Panc1 (cell line): ENCODE measurements around the gene HSPBAP1. TPM values are rescaled to one million over a fixed set of nuclear protein-coding genes. Genes with fewer than 3 reads are reported as not detected.
"Not testable (repeated sequence)": the region's sequence is repeated elsewhere in the genome, so short reads cannot be mapped to it uniquely, and the experiment has no call there.

Experiments
- ATAC-seq: fragments of 200-7000 bp; cut with Tn5 transposase; 2 replicates; pipeline ENCODE4 v1.9.1; 2020; ENCODE audit warnings: mild to moderate bottlenecking, moderate library complexity
- BruUV-seq: library from RNA; stranded (reverse); fragments of 400-500 nt; replicated peaks from 2 replicates; lab custom pipeline; 2021; lab: Mats Ljungman, UMichigan
- CTCF ChIA-PET: fragments of 300-600 bp; sonication (Branson Sonifier 250); formaldehyde crosslinking; loops from one replicate; lab custom pipeline; 2022; ENCODE audit warnings: antibody characterized with exemption; lab: Charles Lee
- POLR2A ChIA-PET: fragments of 300-600 bp; sonication (Branson Sonifier 250); formaldehyde crosslinking; loops from one replicate; lab custom pipeline; 2022; ENCODE audit warnings: antibody characterized with exemption; lab: Charles Lee
- DNase-seq: peaks from one replicate; pipeline ENCODE4 v3.0.0-alpha.2; 2010; ENCODE audit warnings: low read depth, low spot score
- H3K27ac ChIP-seq: 2 replicates; pipeline ENCODE4 v1.5.1; 2011; ENCODE audit warnings: mild to moderate bottlenecking, low read length, inconsistent platforms
- H3K27me3 ChIP-seq: fragments of 200-500 bp; sonication (Bioruptor generic); 2 replicates; pipeline ENCODE4 v1.6.0; 2014; ENCODE audit warnings: low read length, inconsistent platforms; ENCODE audit not compliant: control insufficient read depth, insufficient read depth
- H3K36me3 ChIP-seq: fragments of 200-500 bp; sonication (Bioruptor generic); 2 replicates; pipeline ENCODE4 v1.5.1; 2014; ENCODE audit warnings: inconsistent platforms, mild to moderate bottlenecking, low read length, moderate library complexity; ENCODE audit not compliant: control insufficient read depth, insufficient read depth
- H3K4me1 ChIP-seq: 2 replicates; pipeline ENCODE4 v1.5.1; 2011; ENCODE audit warnings: inconsistent platforms, mild to moderate bottlenecking, low read length, moderate library complexity; ENCODE audit not compliant: control insufficient read depth, insufficient read depth
- H3K4me3 ChIP-seq, 2 experiments: 2 replicates each; pipeline ENCODE4 v1.5.1; 2011 to 2012; ENCODE audit warnings: low read depth in 2 of 2, low read length in 2 of 2, mild to moderate bottlenecking in 2 of 2, inconsistent platforms in 1 of 2, moderate library complexity in 1 of 2
- H3K9me3 ChIP-seq: fragments of 200-500 bp; sonication (Bioruptor generic); 2 replicates; pipeline ENCODE4 v1.5.1; 2014; ENCODE audit warnings: low read depth, mild to moderate bottlenecking, inconsistent platforms, low read length, moderate library complexity; ENCODE audit not compliant: control insufficient read depth, insufficient read depth
- CTCF ChIP-seq: fragments of 450-650 bp; IDR thresholded peaks from 2 replicates; pipeline ENCODE4 v1.5.1; 2017; ENCODE audit warnings: mild to moderate bottlenecking
- POLR2AphosphoS5 ChIP-seq: IDR thresholded peaks from 2 replicates; pipeline ENCODE4 v1.6.1; 2012; ENCODE audit warnings: mild to moderate bottlenecking, low read depth, low read length, moderate library complexity
- REST ChIP-seq, 2 experiments: IDR thresholded peaks; 2 replicates each; pipeline ENCODE4 v1.6.1; 2011 to 2012; ENCODE audit warnings: low read depth in 2 of 2, control low read depth in 1 of 2, low read length in 1 of 2, mild to moderate bottlenecking in 1 of 2, moderate library complexity in 1 of 2; ENCODE audit not compliant: insufficient read depth in 1 of 2
- TCF7L2 ChIP-seq: IDR thresholded peaks from 2 replicates; pipeline ENCODE4 v1.6.1; 2011; ENCODE audit warnings: mild to moderate bottlenecking, low read depth, low read length, inconsistent platforms
- in situ Hi-C: cut with HindIII; loops from 2 replicates; pipeline ENCODE4 v1.10.0; 2016; ENCODE audit warnings: low sequenced_read_pairs, low pct_unique_long_range_greater_than_20kb
- intact Hi-C: fragments of 100-400 bp; cut with micrococcal nuclease; formaldehyde crosslinking; loops from one replicate; pipeline ENCODE4 v1.10.0; 2022; ENCODE audit not compliant: unreplicated experiment
- total RNA-seq: library from RNA; stranded (reverse); gene quantifications from one replicate; pipeline ENCODE4 v1.2.1, GENCODE V29; 2021; ENCODE audit not compliant: unreplicated experiment

The HSPBAP1 gene
- total RNA-seq, 1 experiment from 2014 or later = 10.8 TPM

- Histone ChIP-seq H3K36me3 (no peaks in the 10 kb centered on the region), H3K4me3 (no peak overlapping the region), H3K27me3 (no peaks in the 10 kb centered on the region), H3K4me1 (no peaks in the 10 kb centered on the region), H3K9me3 (no peaks in the 10 kb centered on the region), H3K27ac (no peak overlapping the region)
- POLR2A ChIA-PET = no interaction called here
- BruUV-seq = no TSS peak
- intact Hi-C loops = no loop called here
- ATAC-seq (no peak), DNase-seq (no peak)
- in situ Hi-C loops = no loop called here
- CTCF ChIA-PET = no interaction called here
- TF ChIP-seq REST (IDR thresholded peaks at IDR 0.05; ENCODE audit: insufficient read depth in 1 of 2, low read depth in 2 of 2, low read length in 1 of 2) (no peak), TCF7L2 (no peak), POLR2AphosphoS5 (no peak), CTCF (no peak)
Measured at GRCh38 chr3:122742234-122742633, 51.4 kb downstream of the HSPBAP1 start.

- Histone ChIP-seq H3K27me3 (no peaks in the 10 kb centered on the region), H3K27ac (no peak overlapping the region), H3K36me3 (no peaks in the 10 kb centered on the region), H3K4me3 (no peak overlapping the region), H3K9me3 (no peaks in the 10 kb centered on the region), H3K4me1 (no peaks in the 10 kb centered on the region)
- in situ Hi-C loops = no loop called here
- intact Hi-C loops = no loop called here
- ATAC-seq (no peak), DNase-seq (no peak)
- no TSS peak for BruUV-seq
- no peak for TF ChIP-seq CTCF
- CTCF ChIA-PET = no interaction called here
- POLR2A ChIA-PET = no interaction called here
Measured at GRCh38 chr3:122739172-122739571, 54.5 kb downstream of the HSPBAP1 start.

GRCh38 chr3:122732682-122733525, 60.7 kb downstream of the HSPBAP1 start:
- H3K27ac ChIP-seq, H3K36me3 ChIP-seq, H3K4me1 ChIP-seq, intact Hi-C loops, in situ Hi-C loops, H3K9me3 ChIP-seq, H3K4me3 ChIP-seq, ATAC-seq, POLR2A ChIA-PET, DNase-seq, CTCF ChIA-PET, BruUV-seq, H3K27me3 ChIP-seq: not testable (repeated sequence)
